Measurements from ENCODE around the gene GNAO1. TPM values are rescaled to one million over a fixed set of nuclear protein-coding genes. Genes with fewer than 3 reads are reported as not detected.

GNAO1 gene
- 12.0 and 12.6 TPM in 2 replicates for polyA plus RNA-seq (2014; cell fraction: cytosol; rRNA removed)
- 8.0 and 22.4 TPM in 2 replicates for polyA plus RNA-seq (2014; cell fraction: nucleus; rRNA removed)

GRCh38 chr16:56191156-56191815 lies at the start of gene GNAO1:
TSS of gene GNAO1 (plus strand) at chr16:56191489. CDS start at chr16:56192236, 747 bp downstream.
- DNase-seq (ENCODE audit: low spot score) = peak; percentile 80

GRCh38 chr16:56143666-56144065 lies 47.6 kb upstream of the GNAO1 start:
- DNase-seq (ENCODE audit: low spot score) = no peak

GRCh38 chr16:56145369-56145768 lies 45.9 kb upstream of the GNAO1 start:
- DNase-seq (ENCODE audit: low spot score) = no peak

GRCh38 chr16:56151621-56152020 lies 39.7 kb upstream of the GNAO1 start:
- no peak for DNase-seq (ENCODE audit: low spot score)

- no peak for DNase-seq (ENCODE audit: low spot score)
Measured at GRCh38 chr16:56161658-56162057, 29.6 kb upstream of the GNAO1 start.

- no peak for DNase-seq (ENCODE audit: low spot score)
Measured at GRCh38 chr16:56163089-56163488, 28.2 kb upstream of the GNAO1 start.

- no peak for DNase-seq (ENCODE audit: low spot score)
Measured at GRCh38 chr16:56163938-56164337, 27.4 kb upstream of the GNAO1 start.

GRCh38 chr16:56164636-56165035 lies 26.7 kb upstream of the GNAO1 start:
- no peak for DNase-seq (ENCODE audit: low spot score)

GRCh38 chr16:56174411-56174810 lies 16.9 kb upstream of the GNAO1 start:
- no peak for DNase-seq (ENCODE audit: low spot score)

- no peak for DNase-seq (ENCODE audit: low spot score)
Measured at GRCh38 chr16:56181401-56181800, 9.9 kb upstream of the GNAO1 start.

- DNase-seq (ENCODE audit: low spot score) = no peak
Measured at GRCh38 chr16:56183266-56183665, 8.0 kb upstream of the GNAO1 start.

GRCh38 chr16:56190048-56190676 lies 1.1 kb upstream of the GNAO1 start:
- no peak for DNase-seq (ENCODE audit: low spot score)

GRCh38 chr16:56190677-56191155 lies 573 bp upstream of the GNAO1 start:
- peak; percentile 63 for DNase-seq (ENCODE audit: low spot score)

GRCh38 chr16:56191835-56192634 lies 746 bp downstream of the GNAO1 start:
- DNase-seq (ENCODE audit: low spot score) = no peak

GRCh38 chr16:56192635-56192945 lies 1.3 kb downstream of the GNAO1 start:
- no peak for DNase-seq (ENCODE audit: low spot score)

- DNase-seq (ENCODE audit: low spot score) = no peak
Measured at GRCh38 chr16:56192986-56193945, 2.0 kb downstream of the GNAO1 start.

- peak; percentile 89 for DNase-seq (ENCODE audit: low spot score)
Measured at GRCh38 chr16:56193951-56194726, 2.9 kb downstream of the GNAO1 start.

- DNase-seq (ENCODE audit: low spot score) = no peak
Measured at GRCh38 chr16:56195151-56195550, 3.9 kb downstream of the GNAO1 start.

- no peak for DNase-seq (ENCODE audit: low spot score)
Measured at GRCh38 chr16:56196381-56196780, 5.1 kb downstream of the GNAO1 start.

- DNase-seq (ENCODE audit: low spot score) = no peak
Measured at GRCh38 chr16:56197192-56197992, 6.1 kb downstream of the GNAO1 start.

Data from SK-N-DZ (cell line).